GM18520 (cell line): Measurements from ENCODE around the gene REP15.
A peak's percentile ranks its signal among the peaks of the same experiment; 100 is the strongest.
"Not testable (repeated sequence)": the region's sequence is repeated elsewhere in the genome, so short reads cannot be mapped to it uniquely, and the experiment has no call there.

Experiments
- ATAC-seq: cut with Tn5 transposase; IDR thresholded peaks from one replicate; pipeline ENCODE4 v1.9.1; 2021; ENCODE audit not compliant: unreplicated experiment

REP15 gene

DNA sequence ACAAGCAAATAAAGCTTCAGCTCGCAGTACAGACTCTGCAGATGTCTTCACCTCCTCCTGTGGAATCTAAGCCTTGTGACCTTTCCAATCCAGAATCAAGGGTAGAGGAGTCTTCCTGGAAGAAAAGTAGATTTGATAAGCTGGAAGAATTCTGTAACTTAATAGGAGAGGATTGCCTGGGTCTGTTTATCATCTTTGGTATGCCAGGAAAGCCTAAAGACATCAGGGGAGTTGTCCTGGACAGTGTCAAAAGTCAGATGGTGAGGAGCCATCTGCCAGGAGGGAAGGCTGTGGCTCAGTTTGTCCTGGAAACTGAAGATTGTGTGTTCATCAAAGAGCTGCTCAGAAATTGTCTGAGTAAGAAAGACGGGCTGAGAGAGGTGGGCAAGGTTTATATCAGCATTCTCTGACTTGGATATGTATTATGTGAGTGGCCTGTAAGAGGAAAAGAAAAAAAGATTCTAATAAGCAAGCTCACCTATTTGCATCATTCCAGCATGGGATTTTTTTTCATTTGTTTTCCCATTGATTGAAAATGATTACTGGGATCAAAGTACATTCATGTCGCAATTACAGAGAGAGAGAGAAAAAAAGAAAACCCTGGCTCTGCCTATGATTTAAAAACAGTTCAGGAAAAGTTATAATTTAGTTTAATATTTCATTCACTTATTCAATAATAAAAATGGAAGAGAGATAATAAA, 767 bp downstream of the REP15 start:
- no peak for ATAC-seq

DNA sequence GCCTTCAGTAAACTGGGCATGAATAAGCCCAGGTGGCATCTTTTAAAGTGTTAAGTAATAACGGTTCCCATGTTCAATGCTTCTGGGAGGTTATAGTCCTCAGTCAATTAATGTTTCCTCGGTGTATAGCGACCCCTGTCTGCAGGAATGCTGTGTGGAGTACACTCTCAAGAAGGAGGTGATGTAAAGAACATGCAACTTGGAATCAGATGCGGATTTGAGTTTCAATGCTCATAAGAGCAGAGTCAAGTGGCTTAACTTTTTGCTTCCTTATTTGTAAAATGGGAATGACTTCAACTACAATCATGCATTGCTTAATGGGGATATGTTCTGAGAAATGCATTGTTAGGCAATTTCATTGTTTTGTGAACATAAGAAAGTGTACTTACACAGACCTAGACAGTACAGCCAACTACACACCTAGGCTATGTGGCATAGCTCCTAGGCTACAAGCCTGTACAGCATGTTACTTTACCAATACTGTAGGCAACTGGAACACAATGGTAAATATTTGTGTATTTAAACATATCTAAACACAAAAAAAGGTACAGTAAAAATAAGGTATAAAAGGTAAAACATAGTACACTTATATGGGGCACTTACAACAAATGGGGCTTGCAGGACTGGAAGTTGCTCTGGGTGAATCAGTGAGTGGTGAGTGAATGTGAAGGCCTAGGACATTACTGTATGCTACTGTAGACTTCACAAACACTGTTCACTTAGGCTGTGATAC, 7.6 kb downstream of the REP15 start:
- ATAC-seq = peak; percentile 81

DNA sequence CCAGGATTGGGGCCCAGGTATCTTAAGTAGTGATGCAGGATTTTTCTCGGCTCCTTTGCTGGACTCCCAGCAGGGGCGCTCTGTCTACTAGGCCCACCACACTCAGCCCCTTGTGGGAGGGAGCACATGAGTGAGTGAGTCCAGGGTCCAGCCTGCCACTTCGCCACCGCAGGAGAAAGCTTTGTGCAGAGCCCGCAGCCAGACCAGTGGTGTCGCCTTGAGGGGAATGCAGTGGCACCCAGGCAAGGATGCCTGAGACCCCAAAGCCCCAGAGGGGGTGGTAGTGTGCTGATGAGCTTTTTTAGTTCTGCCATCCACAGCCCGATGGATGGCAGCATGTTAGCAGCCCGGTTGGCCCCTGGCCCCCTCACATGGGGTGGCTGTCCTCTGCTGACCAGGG, 9.0 kb downstream of the REP15 start:
- ATAC-seq = no peak

DNA sequence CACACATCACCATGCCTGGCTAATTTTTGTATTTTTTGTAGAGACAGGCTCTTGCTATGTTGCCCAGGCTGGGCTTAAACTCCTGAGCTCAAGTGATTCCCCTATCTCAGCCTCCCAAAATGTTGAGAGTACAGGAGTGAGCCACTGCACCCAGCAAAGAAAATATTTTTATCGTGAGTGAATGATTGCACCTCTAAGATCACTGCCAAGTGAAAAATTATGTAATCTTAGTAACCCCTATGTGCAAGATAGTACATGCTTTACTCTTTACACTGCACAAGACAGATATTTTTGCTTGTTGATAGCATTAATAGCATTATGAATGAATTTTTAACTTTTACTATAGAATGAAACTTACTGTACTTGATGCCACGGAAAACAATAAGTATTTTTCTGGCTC, 11.0 kb downstream of the REP15 start:
- no peak for ATAC-seq

DNA sequence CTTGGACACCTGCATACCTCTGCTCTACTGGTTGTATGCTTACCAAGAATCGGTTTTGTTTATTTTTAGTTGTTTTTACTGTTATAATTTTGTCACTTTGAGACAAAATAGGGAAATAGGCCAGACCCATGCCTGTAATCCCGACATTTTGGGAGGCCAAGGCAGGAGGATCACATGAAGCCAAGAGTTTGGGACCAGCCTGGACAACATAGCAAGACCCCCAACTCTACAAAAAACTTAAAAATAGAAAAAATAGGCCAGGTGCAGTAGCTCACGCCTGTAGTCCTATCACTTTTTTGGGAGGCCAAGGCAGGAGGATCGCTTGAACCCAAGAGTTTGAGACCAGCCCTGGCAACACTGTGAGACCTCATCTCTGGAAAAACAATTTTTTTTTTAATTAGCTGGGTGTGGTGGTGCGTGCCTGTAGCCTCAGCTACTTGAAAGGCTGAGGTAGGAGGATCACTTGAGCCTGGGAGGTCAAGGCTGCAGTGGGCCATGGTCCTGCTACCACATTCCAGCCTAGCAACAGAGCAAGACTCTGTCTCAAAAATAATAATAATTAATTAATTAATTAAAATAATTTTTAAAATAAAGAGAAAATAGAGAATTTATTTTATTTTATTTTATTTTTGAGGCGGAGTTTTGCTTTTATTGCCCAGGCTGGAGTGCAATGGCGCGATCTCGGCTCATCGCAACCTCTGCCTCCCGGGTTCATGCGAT, 13.1 kb downstream of the REP15 start:
- ATAC-seq = no peak

DNA sequence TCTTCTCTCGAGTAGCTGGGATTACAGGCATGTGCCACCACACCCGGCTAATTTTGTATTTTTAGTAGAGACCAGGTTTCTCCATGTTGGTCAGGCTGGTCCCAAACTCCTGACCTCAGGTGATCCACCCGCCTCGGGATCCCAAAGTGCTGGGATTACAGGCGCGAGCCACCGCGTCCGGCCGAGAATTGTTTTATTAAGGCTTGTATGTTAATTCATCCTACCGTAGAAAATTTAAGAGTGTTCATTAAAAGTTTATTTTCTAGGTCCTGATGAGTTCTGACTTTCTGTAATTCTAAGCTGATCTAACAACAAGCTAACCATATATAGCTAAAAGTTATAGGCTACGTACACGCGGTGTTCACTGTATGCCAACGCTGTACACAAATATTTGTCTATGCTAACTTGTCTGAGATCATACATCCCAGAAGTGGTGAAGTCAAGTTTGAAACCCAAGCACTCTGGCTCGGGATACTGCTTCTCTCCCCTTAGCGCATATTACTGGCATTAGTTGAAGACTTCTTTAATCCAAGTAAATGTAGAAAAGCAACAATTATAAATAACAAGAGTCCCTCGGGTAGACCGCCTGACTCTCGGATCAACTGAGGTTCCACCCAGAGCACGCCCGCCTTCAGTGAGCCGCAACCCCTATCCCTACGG, 13.8 kb downstream of the REP15 start:
- ATAC-seq = peak; percentile 20

DNA sequence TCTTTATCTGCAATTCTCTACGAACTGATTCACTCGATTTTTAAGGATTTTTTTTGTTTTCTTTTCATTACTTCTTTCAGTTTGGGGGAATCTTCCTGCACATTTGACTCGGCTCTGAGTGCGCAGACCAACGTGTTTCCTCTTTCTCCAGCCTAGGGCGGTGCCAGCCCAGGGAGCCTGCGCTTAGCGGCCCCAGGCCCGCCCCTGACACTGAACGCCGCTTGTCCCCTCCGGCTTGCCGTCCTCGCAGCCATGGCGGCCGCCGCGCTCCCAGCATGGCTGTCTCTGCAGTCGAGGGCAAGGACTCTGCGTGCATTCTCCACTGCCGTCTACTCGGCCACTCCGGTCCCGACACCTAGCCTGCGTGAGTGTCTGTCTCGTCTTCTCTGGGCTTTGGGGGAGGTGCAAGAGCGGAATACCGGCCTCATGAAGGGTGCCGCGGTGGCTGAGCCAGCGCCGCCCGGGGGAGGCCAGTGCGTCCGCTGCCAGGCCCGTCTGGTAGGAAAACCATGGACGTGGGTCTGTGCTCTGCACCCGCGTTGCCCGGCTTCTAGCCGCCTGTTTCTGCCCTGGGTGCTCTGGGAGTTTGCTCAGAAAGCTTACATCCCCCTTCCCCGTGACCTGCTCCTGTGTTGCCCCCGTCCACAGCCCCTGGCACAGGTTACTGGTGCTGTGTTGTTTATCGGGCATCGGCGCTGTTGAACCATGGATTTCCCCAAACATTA, 14.5 kb downstream of the REP15 start, which contains the start of gene MRPS35:
MRPS35 (plus strand) TSS at position 241 of the 725 bp plus-strand sequence; CDS start at position 253, 12 bp downstream.
- peak; percentile 93 for ATAC-seq

DNA sequence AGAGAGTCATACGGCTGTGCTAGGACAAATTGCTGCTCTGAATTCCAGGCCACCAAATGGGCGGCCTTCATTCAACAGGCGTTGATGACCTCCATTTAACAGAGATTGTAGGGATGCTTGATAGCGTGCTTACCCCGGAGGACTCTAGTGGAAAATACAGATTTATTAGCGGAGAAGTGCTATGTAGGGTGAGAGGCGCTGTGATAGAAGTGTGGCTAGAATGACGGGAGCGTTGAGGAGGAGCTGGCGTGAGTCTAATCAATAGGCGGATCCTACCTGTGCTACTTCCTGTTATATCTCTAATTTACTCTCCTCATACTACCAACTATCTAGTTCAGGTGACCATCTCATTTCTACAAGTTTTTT, 15.1 kb downstream of the REP15 start:
- no peak for ATAC-seq

DNA sequence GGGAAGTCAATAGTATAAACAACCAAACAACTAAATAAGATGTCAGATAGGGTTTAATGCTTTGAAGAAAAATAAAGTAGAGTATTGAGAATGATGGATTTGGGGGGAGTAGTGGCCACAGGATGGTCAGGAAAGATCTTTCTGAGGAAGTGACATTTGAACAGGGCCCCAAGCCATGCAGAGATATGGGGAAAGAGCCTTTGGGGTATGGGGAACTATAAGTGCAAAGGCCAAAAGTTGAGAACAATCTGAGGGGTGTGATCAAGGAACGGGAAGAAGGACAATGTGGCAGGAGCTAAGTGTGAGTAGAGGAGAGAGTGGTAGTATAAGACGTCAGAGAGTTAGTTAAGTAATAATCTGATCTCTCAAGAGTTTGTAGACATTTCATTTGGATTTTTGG, 15.7 kb downstream of the REP15 start:
- no peak for ATAC-seq

DNA sequence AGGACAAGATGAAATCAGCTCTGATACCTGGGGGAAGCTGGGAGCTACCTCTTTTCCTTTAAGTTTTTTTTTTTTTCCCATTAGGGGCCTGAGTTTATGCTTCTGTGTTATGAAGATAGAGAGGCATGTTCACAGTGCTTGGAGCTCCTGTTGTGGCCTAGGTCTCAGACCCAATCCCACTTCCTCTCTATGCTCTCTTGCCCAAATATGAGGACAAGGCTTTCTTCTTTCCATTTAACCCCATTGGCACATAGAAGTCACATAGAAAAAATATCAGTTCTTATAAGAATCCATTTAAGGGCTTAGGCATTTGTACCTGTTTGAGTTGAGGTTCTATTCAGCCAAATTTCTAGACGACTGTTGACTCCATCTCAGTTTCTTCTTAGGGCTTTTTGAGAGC, 27.0 kb downstream of the REP15 start:
- no peak for ATAC-seq

DNA sequence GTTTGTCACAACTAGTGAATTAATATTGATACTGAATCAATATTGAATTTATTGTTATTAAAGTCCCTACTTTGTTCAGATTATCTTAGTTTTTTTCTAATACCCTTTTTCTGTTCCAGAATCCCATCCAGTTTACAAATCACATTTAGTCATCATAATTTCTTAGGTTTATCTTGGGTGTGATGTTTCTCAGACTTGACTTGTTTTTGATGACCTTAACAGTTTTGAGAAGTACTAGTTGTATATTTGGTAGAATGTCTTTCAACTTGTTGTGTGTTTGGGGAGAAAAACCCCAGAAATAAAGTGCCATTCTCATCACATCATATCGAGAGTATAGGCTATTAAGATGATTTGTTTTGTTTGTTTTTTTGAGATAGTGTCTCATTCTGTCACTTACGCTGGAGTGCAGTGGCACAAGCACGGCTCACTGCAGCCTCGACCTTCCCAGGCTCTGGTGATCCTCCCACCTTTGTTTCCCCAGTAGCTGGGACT, 33.9 kb downstream of the REP15 start:
- no peak for ATAC-seq

DNA sequence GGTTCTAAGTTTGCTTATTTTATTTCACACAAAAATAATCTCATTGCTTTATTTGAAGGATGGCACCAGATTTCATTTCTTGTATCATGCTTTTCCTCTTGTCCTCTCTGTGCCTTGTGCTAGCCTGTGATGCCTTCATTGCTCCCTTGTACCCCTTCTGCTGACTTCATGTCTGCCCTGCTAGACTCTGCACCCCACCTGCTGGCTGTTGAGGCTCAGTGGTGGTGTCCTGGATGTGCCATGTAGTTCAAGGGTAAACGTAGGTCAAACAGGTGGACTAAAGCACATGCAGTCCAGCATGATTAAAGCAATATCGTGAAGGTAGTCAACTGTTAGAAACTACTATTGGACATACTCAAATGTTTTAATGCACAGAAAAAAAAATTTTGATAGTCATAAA, 36.0 kb downstream of the REP15 start:
- ATAC-seq = no peak

DNA sequence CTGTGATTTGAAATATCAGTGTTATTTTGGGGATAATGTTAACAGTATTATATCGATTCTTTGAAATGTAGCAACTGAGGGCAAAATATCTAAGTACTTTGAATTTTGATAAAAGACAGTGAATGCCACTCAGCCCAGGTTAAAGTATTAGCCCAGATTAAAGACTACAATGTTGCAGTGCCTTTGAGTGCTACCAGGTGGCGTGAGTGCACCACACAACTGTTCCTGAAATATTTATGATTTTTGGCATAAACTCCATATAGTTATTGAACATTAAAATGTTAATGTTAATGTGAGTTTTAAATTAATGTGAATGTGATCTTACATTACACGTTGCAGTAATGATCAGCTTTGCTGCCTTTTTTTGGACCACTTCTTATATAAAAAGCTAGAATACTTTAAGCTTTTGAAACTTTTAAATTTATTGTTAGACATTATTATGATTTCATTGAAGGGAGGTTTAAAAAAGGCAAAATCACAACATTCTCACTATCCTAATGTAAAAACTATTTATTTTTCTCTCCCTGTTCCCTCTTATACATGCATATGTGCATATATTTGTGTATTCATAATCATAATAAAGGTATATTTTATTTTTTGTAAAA, 36.9 kb downstream of the REP15 start:
- ATAC-seq = no peak

DNA sequence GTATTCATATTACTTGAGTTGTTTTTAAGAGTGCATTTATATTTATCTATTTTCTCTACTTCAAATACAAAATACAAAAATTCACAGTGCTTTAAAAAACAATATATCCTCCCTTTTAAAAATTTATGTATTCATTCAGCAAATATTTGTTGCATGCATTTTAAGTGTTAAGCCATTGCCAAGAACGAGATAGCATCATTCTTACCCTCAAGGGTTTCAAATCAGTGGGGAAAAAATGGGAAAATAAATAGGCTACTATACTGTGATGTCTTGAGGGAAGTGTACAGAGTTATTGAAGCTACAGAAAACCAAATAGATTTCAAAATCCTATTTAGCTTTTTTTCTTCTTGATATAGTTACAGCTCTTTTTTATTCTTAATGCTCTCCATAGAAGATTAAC, 37.5 kb downstream of the REP15 start:
- no peak for ATAC-seq

DNA sequence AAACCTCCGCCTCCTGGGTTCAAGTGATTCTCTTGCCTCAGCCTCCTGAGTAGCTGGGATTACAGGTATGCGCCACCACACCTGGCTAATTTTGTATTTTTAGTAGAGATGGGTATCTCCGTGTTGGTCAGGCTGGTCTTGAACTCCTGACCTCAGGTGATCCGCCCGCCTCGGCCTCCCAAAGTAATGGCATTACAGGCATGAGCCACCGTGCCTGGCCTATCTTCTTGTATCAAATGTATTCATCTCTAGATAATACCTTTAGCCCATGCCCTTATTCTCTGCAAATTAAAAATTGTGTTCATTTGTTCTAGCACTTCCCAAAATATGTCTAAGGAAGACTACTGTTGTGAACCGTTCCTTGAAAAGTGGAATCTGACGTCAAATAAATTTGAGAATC, 38.1 kb downstream of the REP15 start:
- ATAC-seq = not testable (repeated sequence)

DNA sequence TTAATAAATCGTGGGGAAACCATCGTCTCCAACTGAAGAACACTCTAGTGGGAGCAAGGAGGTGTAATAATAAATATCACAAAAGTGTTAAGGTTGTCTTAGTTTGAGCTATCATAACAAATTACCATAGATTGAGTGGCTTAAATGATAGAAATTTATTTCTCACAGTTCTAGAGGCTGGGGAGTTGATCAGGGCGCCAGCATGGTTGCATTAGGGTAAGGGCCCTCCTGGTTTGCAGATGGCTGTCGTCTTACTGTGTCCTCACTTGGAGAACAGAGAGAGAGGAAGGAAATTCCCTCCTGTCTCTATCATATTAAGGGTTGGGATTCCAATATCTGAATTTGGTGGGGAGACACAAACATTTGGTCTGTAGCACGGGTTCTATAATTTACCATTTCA, 47.4 kb downstream of the REP15 start:
- no peak for ATAC-seq

DNA sequence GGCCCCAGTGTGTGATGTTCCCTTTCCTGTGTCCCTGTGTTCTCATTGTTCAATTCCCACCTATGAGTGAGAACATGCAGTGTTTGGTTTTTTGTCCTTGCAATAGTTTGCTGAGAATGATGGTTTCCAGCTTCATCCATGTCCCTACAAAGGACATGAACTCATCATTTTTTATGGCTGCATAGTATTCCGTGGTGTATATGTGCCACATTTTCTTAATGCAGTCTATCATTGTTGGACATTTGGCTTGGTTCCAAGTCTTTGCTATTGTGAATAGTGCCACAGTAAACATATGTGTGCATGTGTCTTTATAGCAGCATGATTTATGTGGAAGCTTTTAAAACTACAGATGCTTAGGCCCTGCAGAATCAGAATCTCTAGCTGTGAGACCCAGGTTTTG, 49.5 kb downstream of the REP15 start:
- not testable (repeated sequence) for ATAC-seq
